Gastroesophageal sphincter (tissue), 3 donors: Measurements from ENCODE around the gene RETREG1.

Source experiments
- CTCF ChIP-seq, 4 experiments: fragments of 200-600 bp in 2 of 4; fragments of 450-650 bp in 2 of 4; sonication (generic) in 1 of 4; IDR thresholded peaks; one replicate each; pipeline ENCODE4 v1.5.1; 2017 to 2019; ENCODE audit warnings: antibody characterized with exemption in 4 of 4, mild to moderate bottlenecking in 2 of 4, moderate library complexity in 2 of 4
- EP300 ChIP-seq: sonication (generic); formaldehyde crosslinking; IDR thresholded peaks from one replicate; pipeline ENCODE4 v1.6.1; 2017; ENCODE audit warnings: antibody characterized with exemption, mild to moderate bottlenecking
- POLR2A ChIP-seq, 2 donors: fragments of 450-650 bp; IDR thresholded peaks; one replicate each; pipeline ENCODE4 v1.6.1; 2017; ENCODE audit warnings: antibody characterized with exemption in 2 of 2, mild to moderate bottlenecking in 2 of 2, moderate library complexity in 1 of 2
- POLR2AphosphoS5 ChIP-seq: sonication (generic); formaldehyde crosslinking; IDR thresholded peaks from one replicate; pipeline ENCODE4 v1.6.1; 2017; ENCODE audit warnings: antibody characterized with exemption

DNA sequence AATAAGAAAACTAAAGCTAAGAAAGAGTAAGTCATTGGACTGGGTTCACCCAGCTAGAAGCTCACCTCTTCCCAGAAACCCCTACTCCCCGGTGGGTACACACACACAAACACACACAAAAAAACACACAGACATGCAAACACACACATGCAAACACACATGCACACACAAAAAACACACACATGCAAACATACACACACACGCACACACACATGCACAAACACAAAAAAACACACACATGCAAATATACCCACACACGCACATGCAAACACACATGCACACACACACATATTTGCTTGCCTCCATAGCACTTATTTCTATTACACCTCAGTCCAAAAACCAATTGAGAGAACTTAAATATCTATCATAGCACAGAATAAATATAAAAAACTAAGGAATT is 26.1 kb downstream of the RETREG1 start:
- TF ChIP-seq POLR2A (IDR thresholded peaks at IDR 0.05) (no peak), POLR2AphosphoS5 (no peak), CTCF (IDR thresholded peaks at IDR 0.05) (no peak), EP300 (no peak)
